Body of pancreas (tissue), 4 donors: ENCODE measurements around the gene GFRA1. TPM values are rescaled to one million over a fixed set of nuclear protein-coding genes. Genes with fewer than 3 reads are reported as not detected.

Source experiments
- ATAC-seq: fragments of 150-250 bp; one replicate; pipeline ENCODE4 v1.9.1; 2016
- DNase-seq, 4 donors: peaks; one replicate each; pipeline ENCODE4 v3.0.0-alpha.2; 2019
- H3K27ac ChIP-seq, 4 donors: fragments of 200-600 bp; sonication (generic); 1 replicate in 3 of 4; 2 replicates in 1 of 4; pipeline versions ENCODE4 v1.5.1 to v1.6.1; 2016 to 2019; ENCODE audit warnings: mild to moderate bottlenecking in 1 of 4, mixed read lengths in 1 of 4, moderate library complexity in 1 of 4
- H3K27me3 ChIP-seq, 2 donors: fragments of 200-600 bp; sonication (generic); one replicate each; pipeline ENCODE4 v1.6.0; 2016; ENCODE audit warnings: mild to moderate bottlenecking in 1 of 2
- H3K36me3 ChIP-seq, 2 donors: fragments of 200-600 bp; sonication (generic); replicated peaks in 1 of 2; 2 replicates each; pipeline ENCODE4 v1.5.1; 2016; ENCODE audit warnings: low read depth in 2 of 2; ENCODE audit not compliant: insufficient read depth in 1 of 2
- H3K4me1 ChIP-seq: fragments of 200-600 bp; sonication (generic); one replicate; pipeline ENCODE4 v1.6.0; 2016
- H3K4me3 ChIP-seq, 2 donors: fragments of 200-600 bp; sonication (generic); 1 replicate in 1 of 2; 2 replicates in 1 of 2; pipeline ENCODE4 v1.5.1; 2016 to 2019
- H3K9me3 ChIP-seq, 3 donors: fragments of 200-600 bp; sonication (generic); 1 replicate in 2 of 3; 2 replicates in 1 of 3; pipeline ENCODE4 v1.5.1; 2016
- CTCF ChIP-seq, 7 experiments: fragments of 450-650 bp in 4 of 7; fragments of 200-600 bp in 3 of 7; sonication (generic) in 3 of 7; IDR thresholded peaks; one replicate each; pipeline ENCODE4 v1.5.1; 2016 to 2019; ENCODE audit warnings: antibody characterized with exemption in 7 of 7
- POLR2A ChIP-seq, 3 donors: fragments of 450-650 bp; IDR thresholded peaks; one replicate each; pipeline ENCODE4 v1.6.1; 2016; ENCODE audit warnings: antibody characterized with exemption in 3 of 3, mild to moderate bottlenecking in 2 of 3
- WGBS, 2 donors: methylation state at CpG; one replicate each; pipeline ENCODE4 v1.1.5; 2017; 5-methylcytosine and 5-hydroxymethylcytosine counted together
- intact Hi-C: fragments of 100-400 bp; cut with DNase I; formaldehyde crosslinking; loops from one replicate; pipeline ENCODE4 v1.15.1; 2023
- total RNA-seq, 2 donors: library from RNA; depleted of rRNA; stranded (reverse); fragments of >200 nt; gene quantifications; one replicate each; pipeline ENCODE4 v1.1.0, GENCODE V29; 2016

Gene GFRA1
- total RNA-seq, 2 donors from 2014 or later, result 4.2 to 6.9 TPM

DNA sequence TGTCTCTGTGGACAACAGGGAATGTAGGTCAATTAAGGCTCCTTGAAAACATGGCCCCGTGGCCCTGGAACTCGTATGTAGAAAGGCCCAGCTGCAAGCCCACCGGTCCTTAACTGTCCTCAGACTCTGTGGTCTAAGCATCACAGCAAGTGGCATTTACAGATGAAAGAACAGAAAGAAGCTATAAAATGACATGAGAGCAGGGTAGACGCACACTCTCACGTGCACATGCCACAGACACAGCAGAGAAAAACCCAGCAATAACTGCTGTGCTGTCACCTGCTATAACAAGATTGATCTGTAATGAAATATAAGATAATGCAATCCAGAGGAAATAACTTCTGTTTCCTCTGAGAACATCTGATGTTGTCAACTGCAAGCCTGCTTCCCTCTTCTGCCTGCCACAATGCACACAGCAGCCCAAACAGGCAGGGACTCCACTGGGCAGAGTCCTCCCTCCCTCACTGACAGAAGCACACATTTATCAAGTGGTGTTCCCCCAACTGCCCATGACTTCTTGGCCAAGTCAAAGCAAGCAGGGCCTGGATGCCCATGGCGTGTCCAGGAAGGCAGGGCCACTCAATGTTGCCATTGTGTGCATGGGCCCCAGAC is 63.9 kb downstream of the GFRA1 start:
- no peak for DNase-seq
- TF ChIP-seq POLR2A (IDR thresholded peaks at IDR 0.05), result no peak

DNA sequence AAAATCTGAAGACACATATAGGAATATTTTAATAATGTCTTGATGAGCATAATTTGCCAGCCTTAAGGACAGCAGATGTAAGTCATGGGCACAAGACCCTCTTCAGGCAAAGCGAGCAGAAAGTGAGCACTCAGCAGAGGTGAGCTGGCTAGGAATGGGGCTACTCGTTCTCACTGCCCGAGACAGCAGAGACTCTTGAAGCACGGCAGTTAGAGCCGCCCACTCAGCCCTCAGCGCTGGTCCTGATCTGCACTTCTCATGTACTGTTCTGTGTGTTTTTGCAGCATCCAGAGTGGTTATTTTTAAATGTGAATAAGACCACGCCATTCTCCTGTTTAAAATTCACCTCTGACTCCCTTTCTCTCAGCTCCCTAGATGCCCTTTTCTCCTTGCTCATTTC is 65.3 kb downstream of the GFRA1 start:
- WGBS, 2 donors, result 88 to 92% methylated on average over 7 of the region's 7 CpGs
- intact Hi-C loops, result no loop called here
- no peak for ATAC-seq
- Histone ChIP-seq H3K4me1 (no peaks in the 10 kb centered on the region), H3K27ac (no peak overlapping the region), H3K27me3 (no peaks in the 10 kb centered on the region), H3K36me3 (no peaks in the 10 kb centered on the region), H3K4me3 (no peak overlapping the region), H3K9me3 (no peaks in the 10 kb centered on the region)
- TF ChIP-seq CTCF (IDR thresholded peaks at IDR 0.05) (no peak), POLR2A (IDR thresholded peaks at IDR 0.05) (no peak)
- no peak for DNase-seq

More for the DNA sequence above, 63.9 kb downstream of the GFRA1 start:
- H3K27me3 ChIP-seq, result no peaks in the 10 kb centered on the region
- H3K27ac ChIP-seq, result no peak overlapping the region
- no peak for ATAC-seq
- no peaks in the 10 kb centered on the region for H3K36me3 ChIP-seq
- intact Hi-C loops, result no loop called here
- H3K4me1 ChIP-seq, result no peaks in the 10 kb centered on the region
- H3K9me3 ChIP-seq, result no peaks in the 10 kb centered on the region
- H3K4me3 ChIP-seq, result no peak overlapping the region
- WGBS, 2 donors, result 74 to 78% methylated on average over 6 of the region's 6 CpGs

DNA sequence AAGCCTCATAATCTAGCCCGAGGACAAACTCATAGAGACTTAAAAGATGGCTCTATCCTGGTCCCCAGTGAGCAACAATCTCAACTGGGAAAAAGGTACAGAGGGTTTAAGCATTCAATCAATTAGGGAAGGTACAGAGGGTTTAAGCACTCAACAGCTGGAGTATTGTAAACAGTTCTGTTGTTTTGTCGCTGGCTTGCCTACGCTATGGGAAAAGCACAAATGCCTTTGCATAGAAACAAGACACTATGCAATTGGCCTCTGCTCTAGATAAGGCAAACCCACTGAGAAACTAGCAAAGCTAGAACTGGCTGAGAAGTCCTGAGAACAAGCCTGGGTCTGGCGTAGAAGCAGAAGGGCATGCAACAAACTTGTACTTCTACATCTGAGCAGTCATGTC is 69.3 kb downstream of the GFRA1 start:
- intact Hi-C loops, result no loop called here
- Histone ChIP-seq H3K27ac (no peak overlapping the region), H3K9me3 (no peaks in the 10 kb centered on the region), H3K4me3 (no peak overlapping the region), H3K36me3 (no peaks in the 10 kb centered on the region), H3K27me3 (no peaks in the 10 kb centered on the region), H3K4me1 (no peaks in the 10 kb centered on the region)
- 93 to 96% methylated on average over 4 of the region's 4 CpGs for WGBS, 2 donors
- no peak for TF ChIP-seq CTCF (IDR thresholded peaks at IDR 0.05)
- no peak for TF ChIP-seq POLR2A (IDR thresholded peaks at IDR 0.05)
- ATAC-seq, result no peak
- no peak for DNase-seq

DNA sequence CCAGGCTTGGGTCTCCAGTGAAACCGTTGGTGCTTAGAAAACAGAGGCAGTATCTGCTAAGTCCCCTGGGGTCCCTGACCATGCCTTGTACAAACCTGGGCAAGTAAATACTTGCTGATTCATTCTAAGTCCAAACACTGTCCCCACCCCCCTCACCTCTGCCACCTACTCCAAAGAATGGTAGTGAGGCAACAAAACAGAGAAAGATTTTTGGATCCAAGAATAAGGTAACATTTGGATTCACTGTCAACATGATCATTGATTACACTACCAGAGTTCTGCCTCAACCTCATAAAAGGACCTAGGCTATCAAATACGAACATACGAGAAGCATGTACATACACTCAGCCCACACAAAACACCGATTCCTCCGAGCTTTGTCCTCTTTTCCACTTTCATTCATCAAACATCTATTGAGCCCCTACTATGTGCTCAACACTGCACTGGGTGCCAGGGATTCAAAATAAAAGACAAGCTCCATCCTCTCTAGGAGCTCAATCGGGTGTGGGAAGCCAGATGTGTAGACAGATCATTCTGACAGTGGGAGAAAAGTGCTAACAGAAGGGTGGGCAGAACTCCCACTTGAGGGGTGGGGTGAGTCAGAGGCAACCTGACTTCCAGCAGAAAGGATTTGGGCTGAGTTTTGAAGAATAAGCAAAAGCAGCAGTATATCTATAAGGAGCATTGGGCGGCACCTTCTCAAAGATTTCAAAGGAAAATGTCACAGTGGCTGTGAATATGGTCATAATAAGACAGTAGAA is 71.2 kb downstream of the GFRA1 start:
- intact Hi-C loops, result no loop called here
- ATAC-seq, result no peak
- no peaks in the 10 kb centered on the region for H3K36me3 ChIP-seq
- no peaks in the 10 kb centered on the region for H3K27me3 ChIP-seq
- no peaks in the 10 kb centered on the region for H3K4me1 ChIP-seq
- H3K27ac ChIP-seq, result no peak overlapping the region
- no peak for DNase-seq
- H3K4me3 ChIP-seq, result no peak overlapping the region
- no peaks in the 10 kb centered on the region for H3K9me3 ChIP-seq
- WGBS, 2 donors, result 84 to 86% methylated on average over 7 of the region's 7 CpGs
- TF ChIP-seq CTCF (IDR thresholded peaks at IDR 0.05), result no peak
- TF ChIP-seq POLR2A (IDR thresholded peaks at IDR 0.05), result no peak

- H3K27me3 ChIP-seq, result no peaks in the 10 kb centered on the region
- H3K9me3 ChIP-seq, result no peaks in the 10 kb centered on the region
- ATAC-seq, result no peak
- H3K4me1 ChIP-seq, result no peaks in the 10 kb centered on the region
- no peak overlapping the region for H3K27ac ChIP-seq
- intact Hi-C loops, result no loop called here
- no peak for DNase-seq
- TF ChIP-seq POLR2A (IDR thresholded peaks at IDR 0.05), result no peak
- no peak for TF ChIP-seq CTCF (IDR thresholded peaks at IDR 0.05)
- no peaks in the 10 kb centered on the region for H3K36me3 ChIP-seq
- no peak overlapping the region for H3K4me3 ChIP-seq
Observed at GRCh38 chr10:116201011-116201410, 72.0 kb downstream of the GFRA1 start.
